ENCODE results near the gene MGST2. TPM values are rescaled to one million over a fixed set of nuclear protein-coding genes. Genes with fewer than 3 reads are reported as not detected.

The MGST2 gene
- polyA plus RNA-seq, 3 donors: 41.7 to 221 (median 153) TPM

- intact Hi-C loops (cut with micrococcal nuclease): no loop called here
- H3K4me3 Mint-ChIP-seq: no peak overlapping the region
Observed at GRCh38 chr4:139728840-139729239, 63.2 kb downstream of the MGST2 start.

DNA sequence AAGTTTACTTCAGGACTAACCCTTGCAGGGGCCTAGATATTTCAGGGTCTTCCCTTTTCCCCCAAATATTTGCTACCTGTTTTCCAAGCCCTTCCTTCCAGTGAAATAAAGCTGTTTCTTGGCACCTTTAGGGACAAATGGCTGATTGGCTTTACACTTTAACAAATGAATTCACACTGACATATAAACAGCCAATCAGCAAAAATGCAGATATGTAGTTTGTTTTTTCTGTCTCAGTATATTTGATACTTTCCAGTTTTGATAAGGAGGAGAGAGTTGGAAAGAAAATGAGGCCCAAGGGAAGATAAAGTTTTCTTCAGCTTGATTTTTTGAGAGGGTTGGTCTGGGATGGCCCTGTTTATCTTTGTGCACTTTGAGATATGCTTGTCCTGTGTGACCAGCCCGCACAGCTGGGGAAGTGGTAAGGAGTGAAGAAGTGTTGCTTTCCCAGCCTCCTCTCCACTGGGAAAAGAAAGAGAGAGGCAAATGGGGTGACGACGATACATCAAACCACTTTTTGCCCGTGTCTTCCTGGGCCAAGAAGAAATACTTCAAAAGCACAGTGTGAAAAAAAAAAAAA lies 67.5 kb downstream of the MGST2 start:
- TF ChIP-seq, protein P1, sequence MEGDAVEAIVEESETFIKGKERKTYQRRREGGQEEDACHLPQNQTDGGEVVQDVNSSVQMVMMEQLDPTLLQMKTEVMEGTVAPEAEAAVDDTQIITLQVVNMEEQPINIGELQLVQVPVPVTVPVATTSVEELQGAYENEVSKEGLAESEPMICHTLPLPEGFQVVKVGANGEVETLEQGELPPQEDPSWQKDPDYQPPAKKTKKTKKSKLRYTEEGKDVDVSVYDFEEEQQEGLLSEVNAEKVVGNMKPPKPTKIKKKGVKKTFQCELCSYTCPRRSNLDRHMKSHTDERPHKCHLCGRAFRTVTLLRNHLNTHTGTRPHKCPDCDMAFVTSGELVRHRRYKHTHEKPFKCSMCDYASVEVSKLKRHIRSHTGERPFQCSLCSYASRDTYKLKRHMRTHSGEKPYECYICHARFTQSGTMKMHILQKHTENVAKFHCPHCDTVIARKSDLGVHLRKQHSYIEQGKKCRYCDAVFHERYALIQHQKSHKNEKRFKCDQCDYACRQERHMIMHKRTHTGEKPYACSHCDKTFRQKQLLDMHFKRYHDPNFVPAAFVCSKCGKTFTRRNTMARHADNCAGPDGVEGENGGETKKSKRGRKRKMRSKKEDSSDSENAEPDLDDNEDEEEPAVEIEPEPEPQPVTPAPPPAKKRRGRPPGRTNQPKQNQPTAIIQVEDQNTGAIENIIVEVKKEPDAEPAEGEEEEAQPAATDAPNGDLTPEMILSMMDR (IDR thresholded peaks at IDR 0.05): no peak
- no CpG with 5 or more reads among the region's 4 CpGs for WGBS (ENCODE audit: insufficient coverage)
- H3K9me3 ChIP-seq (replicated peaks in 1 of 2; ENCODE audit: control insufficient read depth in 1 of 2, insufficient read depth in 1 of 2, low read length in 2 of 2): no peaks in the 10 kb centered on the region
- H3K9ac ChIP-seq (ENCODE audit: insufficient read depth, low read length, poor library complexity, severe bottlenecking): no peak overlapping the region
- no peaks in the 10 kb centered on the region for H3K27me3 ChIP-seq (ENCODE audit: control insufficient read depth in 2 of 2, insufficient read depth in 2 of 2, low read length in 2 of 2)
- intact Hi-C loops (cut with micrococcal nuclease): loop anchor here in 1 of 2 donors (10.0 kb wide), 2 partner anchors 272 to 622 kb away; no protein-coding TSS in a partner anchor
- no peak overlapping the region for H3K4me3 Mint-ChIP-seq
- peaks cover 39% of the 10 kb centered on the region for H3K4me1 Mint-ChIP-seq
- DNase-seq: no peak
- H3K36me3 Mint-ChIP-seq: peaks cover 26 to 36% of the 10 kb centered on the region in 2 donors
- peaks cover 0 to 1% (median 0%) of the 10 kb centered on the region in 7 donors for H3K9me3 Mint-ChIP-seq
- H3K36me3 ChIP-seq (replicated peaks in 1 of 2; ENCODE audit: control insufficient read depth in 1 of 2, insufficient read depth in 2 of 2, low read length in 2 of 2): peaks cover 12 to 29% of the 10 kb centered on the region in 2 donors
- no peak overlapping the region for H3K4me2 ChIP-seq (replicated peaks; ENCODE audit: extremely low read depth, low read length, poor library complexity, severe bottlenecking)
- H3K4me3 ChIP-seq (replicated peaks in 1 of 3; ENCODE audit: low read depth in 2 of 3, low read length in 3 of 3): no peak overlapping the region
- H3K27ac ChIP-seq (ENCODE audit: low read depth in 1 of 2, low read length in 2 of 2): no peak overlapping the region
- peaks cover 40 to 46% of the 10 kb centered on the region in 2 donors for H3K4me1 ChIP-seq (ENCODE audit: control insufficient read depth in 1 of 2, insufficient read depth in 2 of 2, low read length in 2 of 2)
- H4K20me1 ChIP-seq (ENCODE audit: insufficient read depth, low read length): no peaks in the 10 kb centered on the region
- H3K27me3 Mint-ChIP-seq (ENCODE audit: low read depth in 3 of 3): peaks cover 0 to 3% (median 0%) of the 10 kb centered on the region in 3 donors
- no peak overlapping the region for H2AFZ ChIP-seq (ENCODE audit: insufficient read depth, low read depth, low read length, poor library complexity, severe bottlenecking)
- peaks cover 5% of the 10 kb centered on the region for H3K79me2 ChIP-seq (ENCODE audit: insufficient read depth, low read length)
- H3K27ac Mint-ChIP-seq: peak overlapping the region in 4 of 7 donors; percentile 30 to 64 (median 62)

More at GRCh38 chr4:139728840-139729239, 63.2 kb downstream of the MGST2 start:
- Histone ChIP-seq H3K27me3 (ENCODE audit: control insufficient read depth in 2 of 2, insufficient read depth in 2 of 2, low read length in 2 of 2) (no peaks in the 10 kb centered on the region), H3K79me2 (ENCODE audit: insufficient read depth, low read length) (peaks cover 5% of the 10 kb centered on the region), H3K4me1 (ENCODE audit: control insufficient read depth in 1 of 2, insufficient read depth in 2 of 2, low read length in 2 of 2) (peaks cover under 1 to 4% of the 10 kb centered on the region in 2 donors), H2AFZ (ENCODE audit: insufficient read depth, low read depth, low read length, poor library complexity, severe bottlenecking) (no peak overlapping the region), H3K27ac (ENCODE audit: low read depth in 1 of 2, low read length in 2 of 2) (no peak overlapping the region), H3K4me2 (replicated peaks; ENCODE audit: extremely low read depth, low read length, poor library complexity, severe bottlenecking) (no peak overlapping the region), H3K9me3 (replicated peaks in 1 of 2; ENCODE audit: control insufficient read depth in 1 of 2, insufficient read depth in 1 of 2, low read length in 2 of 2) (no peaks in the 10 kb centered on the region), H3K4me3 (replicated peaks in 1 of 3; ENCODE audit: low read depth in 2 of 3, low read length in 3 of 3) (no peak overlapping the region), H3K36me3 (replicated peaks in 1 of 2; ENCODE audit: control insufficient read depth in 1 of 2, insufficient read depth in 2 of 2, low read length in 2 of 2) (peaks cover 34 to 70% of the 10 kb centered on the region in 2 donors), H4K20me1 (ENCODE audit: insufficient read depth, low read length) (no peaks in the 10 kb centered on the region), H3K9ac (ENCODE audit: insufficient read depth, low read length, poor library complexity, severe bottlenecking) (no peak overlapping the region)
- Mint-ChIP-seq H3K4me1 (peaks cover 3% of the 10 kb centered on the region), H3K27ac (peak overlapping the region in 2 of 7 donors; percentile 19 to 68), H3K27me3 (ENCODE audit: low read depth in 3 of 3) (peaks cover 0 to 2% (median 0%) of the 10 kb centered on the region in 3 donors), H3K36me3 (peaks cover 64 to 68% of the 10 kb centered on the region in 2 donors), H3K9me3 (no peaks in the 10 kb centered on the region)
- DNase-seq: no peak
- TF ChIP-seq, protein P1 (IDR thresholded peaks at IDR 0.05): no peak
- WGBS (ENCODE audit: insufficient coverage): 100% methylated on average over 2 of the region's 3 CpGs

All from CD14-positive monocyte (primary cell).